ES-I3 (cell line): Measurements from ENCODE around the gene SLC24A5.
A peak's percentile ranks its signal among the peaks of the same experiment; 100 is the strongest.

Experiments
- H3K36me3 ChIP-seq: 2 replicates; pipeline ENCODE4 v1.6.1; 2013; ENCODE audit warnings: mild to moderate bottlenecking, low read length, control low read depth, moderate library complexity; ENCODE audit not compliant: insufficient read depth
- H3K4me1 ChIP-seq: 2 replicates; pipeline ENCODE4 v1.6.1; 2013; ENCODE audit warnings: mild to moderate bottlenecking, control low read depth, low read length; ENCODE audit not compliant: insufficient read depth
- H3K9ac ChIP-seq: 2 replicates; pipeline ENCODE4 v1.6.1; 2013; ENCODE audit warnings: low read depth, mild to moderate bottlenecking, low read length, moderate library complexity
- H3K9me3 ChIP-seq: 2 replicates; pipeline ENCODE4 v1.6.1; 2013; ENCODE audit warnings: mild to moderate bottlenecking, low read length, moderate library complexity; ENCODE audit not compliant: control insufficient read depth, insufficient read depth

The SLC24A5 gene

GRCh38 chr15:48144889-48145288 is 24.1 kb downstream of the SLC24A5 start:
- Histone ChIP-seq H3K4me1 (peaks cover 4% of the 10 kb centered on the region; the same call in 1 of the 2 replicates), H3K36me3 (peaks cover 3% of the 10 kb centered on the region; the same call in 1 of the 2 replicates), H3K9me3 (no peaks in the 10 kb centered on the region), H3K9ac (no peak overlapping the region)

- Histone ChIP-seq H3K36me3 (peaks cover 3% of the 10 kb centered on the region; the same call in 1 of the 2 replicates), H3K9me3 (no peaks in the 10 kb centered on the region), H3K9ac (no peak overlapping the region), H3K4me1 (peaks cover 13% of the 10 kb centered on the region; the same call in 1 of the 2 replicates)
Measured at GRCh38 chr15:48145923-48146322, 25.1 kb downstream of the SLC24A5 start.

DNA sequence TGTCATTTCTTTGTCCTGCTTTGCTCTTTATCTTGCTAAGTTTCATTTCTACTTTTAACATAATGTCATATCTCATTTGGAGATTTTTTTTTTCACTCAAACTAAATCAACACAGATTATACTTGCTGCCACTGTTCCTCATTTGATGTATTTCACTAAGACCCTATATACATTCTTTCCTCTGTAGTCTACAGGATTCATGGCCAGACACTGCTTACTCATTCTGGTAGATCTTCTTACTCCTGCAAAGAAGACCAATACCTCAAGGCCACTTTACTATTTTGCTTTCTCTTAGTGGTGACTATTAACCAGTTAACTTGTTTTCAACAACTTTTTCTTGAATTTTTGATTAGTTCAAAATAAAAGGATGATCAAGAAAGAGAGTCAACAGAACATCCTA is 26.6 kb downstream of the SLC24A5 start:
- Histone ChIP-seq H3K9ac (no peak overlapping the region), H3K4me1 (peaks cover 20% of the 10 kb centered on the region), H3K36me3 (peaks cover 3% of the 10 kb centered on the region; the same call in 1 of the 2 replicates), H3K9me3 (no peaks in the 10 kb centered on the region)

GRCh38 chr15:48149858-48150257 is 29.1 kb downstream of the SLC24A5 start:
- H3K9ac ChIP-seq = no peak overlapping the region
- H3K36me3 ChIP-seq = peaks cover 7% of the 10 kb centered on the region
- H3K4me1 ChIP-seq = peaks cover 20% of the 10 kb centered on the region
- no peaks in the 10 kb centered on the region for H3K9me3 ChIP-seq

DNA sequence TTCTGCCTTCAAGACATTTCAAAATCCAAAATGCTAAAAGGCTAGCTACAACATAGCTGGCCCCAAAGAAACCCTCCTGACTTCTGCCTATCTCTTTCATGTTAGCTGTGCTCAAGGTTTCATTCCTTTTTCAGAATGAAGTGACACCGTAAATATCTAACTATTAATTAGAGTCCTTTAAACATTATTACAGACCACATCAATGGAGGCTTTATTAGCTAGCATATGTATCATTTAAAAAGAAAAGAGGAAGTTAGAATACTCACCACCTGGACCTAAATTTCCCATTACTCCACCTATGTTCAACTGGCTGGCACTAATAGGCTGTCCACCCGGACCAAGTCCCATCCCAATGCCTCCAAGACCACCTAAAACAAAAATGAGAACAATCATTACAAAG is 32.7 kb downstream of the SLC24A5 start:
- Histone ChIP-seq H3K9ac (no peak overlapping the region), H3K9me3 (no peaks in the 10 kb centered on the region), H3K36me3 (peaks cover 9% of the 10 kb centered on the region), H3K4me1 (peaks cover 20% of the 10 kb centered on the region)

- no peak overlapping the region for H3K9ac ChIP-seq
- no peaks in the 10 kb centered on the region for H3K9me3 ChIP-seq
- H3K36me3 ChIP-seq = no peaks in the 10 kb centered on the region; the same call in 1 of the 2 replicates
- H3K4me1 ChIP-seq = peaks cover 4% of the 10 kb centered on the region
Measured at GRCh38 chr15:48168616-48169015, 47.8 kb downstream of the SLC24A5 start.

DNA sequence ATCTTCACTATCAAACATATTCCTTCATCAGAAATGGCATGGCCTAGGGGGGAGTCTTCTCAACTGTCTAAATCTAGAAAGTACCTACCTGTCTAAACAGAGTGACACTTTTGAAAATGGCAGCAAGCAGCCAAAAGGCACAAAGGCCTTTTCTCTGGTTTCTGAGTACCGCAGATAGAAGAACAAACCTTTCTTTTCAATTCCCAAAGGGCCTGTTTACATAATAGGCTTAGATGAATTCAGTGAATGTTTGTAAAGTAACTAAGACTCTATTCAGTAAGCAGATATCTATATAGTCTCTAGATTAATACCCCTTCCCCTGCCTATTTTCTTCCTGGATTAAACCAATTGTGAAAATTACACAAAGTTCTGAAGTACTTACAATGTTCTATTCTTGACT is 50.2 kb downstream of the SLC24A5 start:
- peaks cover 8% of the 10 kb centered on the region for H3K4me1 ChIP-seq
- no peak overlapping the region for H3K9ac ChIP-seq
- no peaks in the 10 kb centered on the region for H3K9me3 ChIP-seq
- H3K36me3 ChIP-seq = no peaks in the 10 kb centered on the region; the same call in 1 of the 2 replicates

GRCh38 chr15:48175126-48175525 is 54.3 kb downstream of the SLC24A5 start:
- no peaks in the 10 kb centered on the region for H3K36me3 ChIP-seq
- peaks cover 10% of the 10 kb centered on the region; the same call in 1 of the 2 replicates for H3K4me1 ChIP-seq
- H3K9ac ChIP-seq = no peak overlapping the region
- no peaks in the 10 kb centered on the region for H3K9me3 ChIP-seq

- no peaks in the 10 kb centered on the region for H3K9me3 ChIP-seq
- peaks cover 12% of the 10 kb centered on the region; the same call in 1 of the 2 replicates for H3K4me1 ChIP-seq
- H3K36me3 ChIP-seq = no peaks in the 10 kb centered on the region
- H3K9ac ChIP-seq = no peak overlapping the region
Measured at GRCh38 chr15:48176112-48176511, 55.3 kb downstream of the SLC24A5 start.

GRCh38 chr15:48176957-48177356 is 56.2 kb downstream of the SLC24A5 start:
- peak overlapping the region; percentile 88 for H3K9ac ChIP-seq
- no peaks in the 10 kb centered on the region for H3K9me3 ChIP-seq
- H3K36me3 ChIP-seq = no peaks in the 10 kb centered on the region
- H3K4me1 ChIP-seq = peaks cover 12% of the 10 kb centered on the region; the same call in 1 of the 2 replicates

- H3K9ac ChIP-seq = peak overlapping the region; percentile 88
- H3K4me1 ChIP-seq = peaks cover 12% of the 10 kb centered on the region; the same call in 1 of the 2 replicates
- no peaks in the 10 kb centered on the region for H3K9me3 ChIP-seq
- H3K36me3 ChIP-seq = no peaks in the 10 kb centered on the region
Measured at GRCh38 chr15:48177383-48177765, 56.6 kb downstream of the SLC24A5 start.

- Histone ChIP-seq H3K9ac (peak within 1 kb of the TSS; percentile 88), H3K4me1 (peaks cover 12% of the 10 kb centered on the region; the same call in 1 of the 2 replicates), H3K36me3 (no peaks in the 10 kb centered on the region), H3K9me3 (no peaks in the 10 kb centered on the region)
Measured at GRCh38 chr15:48177766-48178647, 57.2 kb downstream of the SLC24A5 start, which contains the start of gene MYEF2. Gene MYEF2 (minus strand): TSS chr15:48178295. CDS start chr15:48178237, 58 bp downstream.

GRCh38 chr15:48178648-48178931 is 57.8 kb downstream of the SLC24A5 start:
- peaks cover 12% of the 10 kb centered on the region; the same call in 1 of the 2 replicates for H3K4me1 ChIP-seq
- no peaks in the 10 kb centered on the region for H3K9me3 ChIP-seq
- H3K9ac ChIP-seq = peak overlapping the region; percentile 88
- no peaks in the 10 kb centered on the region for H3K36me3 ChIP-seq

DNA sequence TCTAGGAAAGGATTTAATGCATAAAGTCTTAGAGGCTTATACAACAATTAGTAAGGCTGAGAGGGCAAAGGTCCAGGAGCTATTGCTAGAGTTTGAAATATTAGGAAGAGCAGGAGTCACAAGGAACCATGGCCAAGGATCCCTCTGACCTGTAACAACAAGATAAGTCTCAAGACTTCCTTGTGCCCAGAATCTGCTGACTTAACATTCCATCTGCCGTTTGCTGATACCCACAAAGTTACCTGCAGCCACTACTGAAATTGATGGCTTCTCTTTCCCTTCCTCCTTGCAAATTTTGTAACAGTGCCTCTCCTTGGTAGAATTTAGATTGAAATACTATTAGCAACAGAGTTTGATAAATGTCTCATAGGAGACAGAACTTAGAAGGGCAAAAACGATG is 62.0 kb downstream of the SLC24A5 start:
- Histone ChIP-seq H3K9me3 (no peaks in the 10 kb centered on the region; the same call in none of the 2 replicates), H3K4me1 (peaks cover 3% of the 10 kb centered on the region; the same call in 1 of the 2 replicates), H3K9ac (no peak overlapping the region), H3K36me3 (no peaks in the 10 kb centered on the region)

GRCh38 chr15:48185529-48185928 is 64.7 kb downstream of the SLC24A5 start:
- no peaks in the 10 kb centered on the region; the same call in none of the 2 replicates for H3K9me3 ChIP-seq
- no peak overlapping the region for H3K9ac ChIP-seq
- H3K4me1 ChIP-seq = no peaks in the 10 kb centered on the region
- no peaks in the 10 kb centered on the region for H3K36me3 ChIP-seq
